K562 (cell line): ENCODE results near the gene CACNA2D2.

Source experiments
- AFF4 ChIP-seq: sonication (generic); formaldehyde crosslinking; IDR thresholded peaks from 2 replicates; pipeline ENCODE4 v1.8.0; 2023; ENCODE audit warnings: mild to moderate bottlenecking, missing genetic modification reagents
- HDAC8 ChIP-seq: fragments of 450-650 bp; IDR thresholded peaks from 2 replicates; pipeline ENCODE4 v1.6.1; 2016; ENCODE audit warnings: mild to moderate bottlenecking, missing genetic modification characterization, moderate library complexity, missing compliant biosample characterization
- NEUROD1 ChIP-seq: fragments of 150-350 bp; IDR thresholded peaks from 2 replicates; pipeline ENCODE4 v1.6.1; 2014; ENCODE audit warnings: borderline replicate concordance, low read length, low read depth; ENCODE audit not compliant: partially characterized antibody
- POLR2A ChIP-seq: fragments of 450-650 bp; conservative IDR thresholded peaks from 2 replicates; pipeline ENCODE4 v1.6.1; 2016
- SIX5 ChIP-seq, 2 experiments: IDR thresholded peaks; 2 replicates each; pipeline ENCODE4 v1.6.1; 2011; ENCODE audit warnings: low read length in 2 of 2, borderline replicate concordance in 1 of 2, low read depth in 1 of 2, mild to moderate bottlenecking in 1 of 2, moderate library complexity in 1 of 2; ENCODE audit not compliant: insufficient read depth in 1 of 2
- U2AF2 ChIP-seq: fragments of 200-400 bp; formaldehyde crosslinking; optimal IDR thresholded peaks from 2 replicates; pipeline ENCODE3; 2017; ENCODE audit warnings: low read depth, mild to moderate bottlenecking, low read length
- YBX1 ChIP-seq: fragments of 450-650 bp; IDR thresholded peaks from 2 replicates; pipeline ENCODE4 v1.7.1; 2016; ENCODE audit warnings: mild to moderate bottlenecking
- YY1 ChIP-seq, 3 experiments: IDR thresholded peaks; 2 replicates each; pipeline ENCODE4 v1.6.1; 2011; ENCODE audit warnings: low read length in 2 of 3, mild to moderate bottlenecking in 2 of 3, moderate library complexity in 2 of 3, borderline replicate concordance in 1 of 3, control low read depth in 1 of 3, low read depth in 1 of 3; ENCODE audit not compliant: insufficient read depth in 3 of 3, insufficient replicate concordance in 2 of 3, control insufficient read depth in 1 of 3, insufficient read length in 1 of 3; ENCODE audit errors: extremely low read depth in 1 of 3
- ZNF398 ChIP-seq: fragments of 250-450 bp; sonication (Bioruptor Pico); IDR thresholded peaks from 2 replicates; pipeline ENCODE4 v1.8.0; 2021; ENCODE audit warnings: moderate library complexity, mild to moderate bottlenecking, inconsistent platforms
- TF ChIP-seq, protein P1 (sequence below), 3 experiments: IDR thresholded peaks in 2 of 3; conservative IDR thresholded peaks in 1 of 3; 2 replicates each; pipeline ENCODE4 v1.5.1; 2011 to 2012; ENCODE audit warnings: low read length in 3 of 3, mild to moderate bottlenecking in 3 of 3, control low read depth in 2 of 3, improper control_type of control experiment in 1 of 3, inconsistent platforms in 1 of 3, low read depth in 1 of 3, mixed read lengths in 1 of 3, moderate library complexity in 1 of 3; ENCODE audit not compliant: insufficient read depth in 2 of 3
- TF ChIP-seq, protein P2 (sequence below): sonication (generic); formaldehyde crosslinking; IDR thresholded peaks from 2 replicates; pipeline ENCODE4 v1.8.1; 2023; ENCODE audit warnings: mild to moderate bottlenecking, missing genetic modification reagents, moderate library complexity
- TF ChIP-seq, protein P3 (sequence below): fragments of 250-450 bp; sonication (Bioruptor Pico); IDR thresholded peaks from 2 replicates; pipeline ENCODE4 v1.5.0; 2020; ENCODE audit warnings: mild to moderate bottlenecking, borderline replicate concordance

DNA sequence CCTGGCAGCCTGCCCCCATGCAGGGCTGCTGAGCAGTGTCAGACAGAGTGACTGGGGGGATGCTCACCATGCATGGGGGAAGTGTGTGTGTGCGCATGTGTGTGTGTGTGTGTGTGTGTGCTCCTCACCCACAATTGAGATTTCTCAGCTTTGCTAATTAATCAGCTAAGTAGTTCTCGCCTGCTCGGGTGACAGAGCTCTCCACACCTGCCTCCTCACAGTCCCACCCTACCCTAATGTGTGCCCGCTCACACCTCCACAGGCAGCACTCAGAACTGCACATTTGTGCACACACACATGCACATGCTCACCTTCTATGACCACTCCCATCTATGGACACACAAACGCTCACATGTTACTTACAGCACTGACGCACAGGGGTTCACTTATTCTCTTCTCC is 37.3 kb downstream of the CACNA2D2 start:
- TF ChIP-seq, protein P1, sequence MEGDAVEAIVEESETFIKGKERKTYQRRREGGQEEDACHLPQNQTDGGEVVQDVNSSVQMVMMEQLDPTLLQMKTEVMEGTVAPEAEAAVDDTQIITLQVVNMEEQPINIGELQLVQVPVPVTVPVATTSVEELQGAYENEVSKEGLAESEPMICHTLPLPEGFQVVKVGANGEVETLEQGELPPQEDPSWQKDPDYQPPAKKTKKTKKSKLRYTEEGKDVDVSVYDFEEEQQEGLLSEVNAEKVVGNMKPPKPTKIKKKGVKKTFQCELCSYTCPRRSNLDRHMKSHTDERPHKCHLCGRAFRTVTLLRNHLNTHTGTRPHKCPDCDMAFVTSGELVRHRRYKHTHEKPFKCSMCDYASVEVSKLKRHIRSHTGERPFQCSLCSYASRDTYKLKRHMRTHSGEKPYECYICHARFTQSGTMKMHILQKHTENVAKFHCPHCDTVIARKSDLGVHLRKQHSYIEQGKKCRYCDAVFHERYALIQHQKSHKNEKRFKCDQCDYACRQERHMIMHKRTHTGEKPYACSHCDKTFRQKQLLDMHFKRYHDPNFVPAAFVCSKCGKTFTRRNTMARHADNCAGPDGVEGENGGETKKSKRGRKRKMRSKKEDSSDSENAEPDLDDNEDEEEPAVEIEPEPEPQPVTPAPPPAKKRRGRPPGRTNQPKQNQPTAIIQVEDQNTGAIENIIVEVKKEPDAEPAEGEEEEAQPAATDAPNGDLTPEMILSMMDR (IDR thresholded peaks at IDR 0.05 in 2 of 3, conservative IDR thresholded peaks at IDR 0.05 in 1 of 3; ENCODE audit: insufficient read depth in 2 of 3, low read depth in 1 of 3, low read length in 3 of 3): no peak
- TF ChIP-seq, protein P2, sequence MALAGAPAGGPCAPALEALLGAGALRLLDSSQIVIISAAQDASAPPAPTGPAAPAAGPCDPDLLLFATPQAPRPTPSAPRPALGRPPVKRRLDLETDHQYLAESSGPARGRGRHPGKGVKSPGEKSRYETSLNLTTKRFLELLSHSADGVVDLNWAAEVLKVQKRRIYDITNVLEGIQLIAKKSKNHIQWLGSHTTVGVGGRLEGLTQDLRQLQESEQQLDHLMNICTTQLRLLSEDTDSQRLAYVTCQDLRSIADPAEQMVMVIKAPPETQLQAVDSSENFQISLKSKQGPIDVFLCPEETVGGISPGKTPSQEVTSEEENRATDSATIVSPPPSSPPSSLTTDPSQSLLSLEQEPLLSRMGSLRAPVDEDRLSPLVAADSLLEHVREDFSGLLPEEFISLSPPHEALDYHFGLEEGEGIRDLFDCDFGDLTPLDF (CRISPR knock-in tag): no peak
- TF ChIP-seq, protein P3, sequence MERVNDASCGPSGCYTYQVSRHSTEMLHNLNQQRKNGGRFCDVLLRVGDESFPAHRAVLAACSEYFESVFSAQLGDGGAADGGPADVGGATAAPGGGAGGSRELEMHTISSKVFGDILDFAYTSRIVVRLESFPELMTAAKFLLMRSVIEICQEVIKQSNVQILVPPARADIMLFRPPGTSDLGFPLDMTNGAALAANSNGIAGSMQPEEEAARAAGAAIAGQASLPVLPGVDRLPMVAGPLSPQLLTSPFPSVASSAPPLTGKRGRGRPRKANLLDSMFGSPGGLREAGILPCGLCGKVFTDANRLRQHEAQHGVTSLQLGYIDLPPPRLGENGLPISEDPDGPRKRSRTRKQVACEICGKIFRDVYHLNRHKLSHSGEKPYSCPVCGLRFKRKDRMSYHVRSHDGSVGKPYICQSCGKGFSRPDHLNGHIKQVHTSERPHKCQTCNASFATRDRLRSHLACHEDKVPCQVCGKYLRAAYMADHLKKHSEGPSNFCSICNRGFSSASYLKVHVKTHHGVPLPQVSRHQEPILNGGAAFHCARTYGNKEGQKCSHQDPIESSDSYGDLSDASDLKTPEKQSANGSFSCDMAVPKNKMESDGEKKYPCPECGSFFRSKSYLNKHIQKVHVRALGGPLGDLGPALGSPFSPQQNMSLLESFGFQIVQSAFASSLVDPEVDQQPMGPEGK (CRISPR knock-in tag): no peak
- TF ChIP-seq U2AF2: no peak
- no peak for TF ChIP-seq HDAC8 (tag)
- no peak for TF ChIP-seq POLR2A
- no peak for TF ChIP-seq YBX1
- no peak for TF ChIP-seq SIX5 (IDR thresholded peaks at IDR 0.05; ENCODE audit: borderline replicate concordance in 1 of 2, insufficient read depth in 1 of 2, low read depth in 1 of 2, low read length in 2 of 2)
- no peak for TF ChIP-seq YY1 (IDR thresholded peaks at IDR 0.05; ENCODE audit: borderline replicate concordance in 1 of 3, control insufficient read depth in 1 of 3, extremely low read depth in 1 of 3, insufficient read depth in 3 of 3, insufficient read length in 1 of 3, insufficient replicate concordance in 2 of 3, low read depth in 1 of 3, low read length in 2 of 3)
- no peak for TF ChIP-seq AFF4 (CRISPR knock-in tag)
- no peak for TF ChIP-seq NEUROD1
- TF ChIP-seq ZNF398 (CRISPR knock-in tag): no peak
